ENCODE data around the gene CYRIA. TPM values are rescaled to one million over a fixed set of nuclear protein-coding genes. Genes with fewer than 3 reads are reported as not detected.
A peak's percentile ranks its signal among the peaks of the same experiment; 100 is the strongest.

Gene CYRIA
- total RNA-seq, 4 donors from 2014 or later, result 10.3 to 13.3 (median 11.2) TPM

DNA sequence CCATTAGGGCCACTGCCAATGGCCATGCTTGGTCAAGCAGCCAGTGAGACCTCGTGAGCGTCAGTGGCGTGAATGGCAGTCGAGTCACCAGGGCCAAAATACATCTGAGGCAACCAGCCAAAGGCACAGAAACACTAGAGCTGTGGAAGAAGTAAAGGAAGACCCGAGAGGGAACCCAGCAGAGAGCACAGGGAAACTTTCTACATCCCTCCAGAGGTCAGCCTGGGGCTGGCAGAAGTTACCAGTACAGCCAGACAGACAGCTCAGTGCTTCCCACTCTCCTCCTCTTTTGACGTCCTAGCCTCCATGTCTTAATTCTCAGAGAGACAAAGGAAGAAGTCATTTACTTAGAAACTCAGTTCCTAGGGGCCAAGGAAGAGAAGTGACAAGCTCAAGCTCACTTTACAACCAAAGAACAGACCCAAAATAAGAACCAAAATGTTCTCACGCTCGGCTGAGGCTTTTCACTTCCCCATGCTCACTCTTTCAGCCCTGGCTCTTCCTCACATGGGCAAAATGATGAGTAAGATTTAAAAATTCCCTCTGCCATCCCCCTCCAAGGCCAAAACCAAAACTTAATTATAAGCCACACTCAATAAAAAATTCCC lies 8.7 kb downstream of the CYRIA start:
- H3K4me3 ChIP-seq, result no peak overlapping the region
- no peaks in the 10 kb centered on the region for H3K36me3 ChIP-seq
- DNase-seq (ENCODE audit: extremely low spot score), result peak; percentile 91
- H3K27me3 ChIP-seq, result no peaks in the 10 kb centered on the region
- H3K4me1 ChIP-seq, result peaks cover 44 to 88% (median 83%) of the 10 kb centered on the region in 4 donors
- no peak for TF ChIP-seq EP300 (IDR thresholded peaks at IDR 0.05)
- TF ChIP-seq, protein P1, sequence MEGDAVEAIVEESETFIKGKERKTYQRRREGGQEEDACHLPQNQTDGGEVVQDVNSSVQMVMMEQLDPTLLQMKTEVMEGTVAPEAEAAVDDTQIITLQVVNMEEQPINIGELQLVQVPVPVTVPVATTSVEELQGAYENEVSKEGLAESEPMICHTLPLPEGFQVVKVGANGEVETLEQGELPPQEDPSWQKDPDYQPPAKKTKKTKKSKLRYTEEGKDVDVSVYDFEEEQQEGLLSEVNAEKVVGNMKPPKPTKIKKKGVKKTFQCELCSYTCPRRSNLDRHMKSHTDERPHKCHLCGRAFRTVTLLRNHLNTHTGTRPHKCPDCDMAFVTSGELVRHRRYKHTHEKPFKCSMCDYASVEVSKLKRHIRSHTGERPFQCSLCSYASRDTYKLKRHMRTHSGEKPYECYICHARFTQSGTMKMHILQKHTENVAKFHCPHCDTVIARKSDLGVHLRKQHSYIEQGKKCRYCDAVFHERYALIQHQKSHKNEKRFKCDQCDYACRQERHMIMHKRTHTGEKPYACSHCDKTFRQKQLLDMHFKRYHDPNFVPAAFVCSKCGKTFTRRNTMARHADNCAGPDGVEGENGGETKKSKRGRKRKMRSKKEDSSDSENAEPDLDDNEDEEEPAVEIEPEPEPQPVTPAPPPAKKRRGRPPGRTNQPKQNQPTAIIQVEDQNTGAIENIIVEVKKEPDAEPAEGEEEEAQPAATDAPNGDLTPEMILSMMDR (IDR thresholded peaks at IDR 0.05), result no peak
- TF ChIP-seq POLR2AphosphoS5 (IDR thresholded peaks at IDR 0.05), result peak in 1 of 2 donors; percentile 20
- 58% methylated on average over 8 of the region's 8 CpGs for WGBS
- intact Hi-C loops (cut with DNase I), result no loop called here
- H3K9me3 ChIP-seq, result no peaks in the 10 kb centered on the region
- H3K27ac ChIP-seq (replicated peaks in 1 of 4), result peak overlapping the region; percentile 15 to 40 (median 30)

DNA sequence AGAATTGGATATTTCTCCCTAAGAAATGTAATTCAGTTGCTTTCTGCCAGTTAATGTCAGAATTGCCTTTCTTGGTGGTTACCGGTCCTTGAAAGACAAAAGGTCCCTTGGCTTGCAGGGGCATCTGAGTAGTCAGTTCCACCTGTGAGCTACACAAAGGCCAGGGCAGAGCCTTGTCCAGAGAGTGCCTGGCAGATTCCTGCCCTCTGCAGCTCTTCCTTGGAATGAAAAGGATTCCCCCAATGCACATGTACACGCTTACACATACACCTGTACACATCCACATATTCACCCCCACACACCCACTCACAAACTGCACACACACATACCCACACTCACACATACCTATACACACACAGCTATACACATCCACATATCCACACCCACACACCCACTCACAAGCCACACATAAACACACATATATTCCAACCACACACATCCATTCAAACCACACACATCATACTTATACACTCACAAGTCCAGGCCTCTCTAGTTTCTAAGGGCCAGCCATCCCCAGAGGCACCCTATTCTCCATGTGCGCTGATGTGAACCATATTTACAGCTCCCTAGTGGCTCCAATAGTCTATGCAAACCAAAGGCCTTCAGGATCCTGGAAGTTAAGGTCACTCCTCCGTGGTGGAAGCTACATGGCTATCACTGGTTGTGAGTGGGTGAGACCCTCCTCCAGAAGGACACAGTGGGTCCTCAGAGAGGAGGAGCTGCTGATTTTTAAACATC lies 9.6 kb downstream of the CYRIA start:
- Histone ChIP-seq H3K27ac (replicated peaks in 1 of 4) (peak overlapping the region in 3 of 4 donors; percentile 15 to 40 (median 38)), H3K4me1 (peaks cover 49 to 88% (median 83%) of the 10 kb centered on the region in 4 donors), H3K9me3 (no peaks in the 10 kb centered on the region), H3K4me3 (no peak overlapping the region), H3K36me3 (no peaks in the 10 kb centered on the region), H3K27me3 (no peaks in the 10 kb centered on the region)
- TF ChIP-seq POLR2A (IDR thresholded peaks at IDR 0.05; ENCODE audit: low read depth), result no peak
- TF ChIP-seq EP300 (IDR thresholded peaks at IDR 0.05), result no peak
- TF ChIP-seq POLR2AphosphoS5 (IDR thresholded peaks at IDR 0.05), result no peak
- TF ChIP-seq, protein P1 (IDR thresholded peaks at IDR 0.05), result no peak
- peak; percentile 42 for DNase-seq (ENCODE audit: extremely low spot score)
- WGBS, result 91% methylated on average over 4 of the region's 4 CpGs
- intact Hi-C loops (cut with DNase I), result no loop called here

DNA sequence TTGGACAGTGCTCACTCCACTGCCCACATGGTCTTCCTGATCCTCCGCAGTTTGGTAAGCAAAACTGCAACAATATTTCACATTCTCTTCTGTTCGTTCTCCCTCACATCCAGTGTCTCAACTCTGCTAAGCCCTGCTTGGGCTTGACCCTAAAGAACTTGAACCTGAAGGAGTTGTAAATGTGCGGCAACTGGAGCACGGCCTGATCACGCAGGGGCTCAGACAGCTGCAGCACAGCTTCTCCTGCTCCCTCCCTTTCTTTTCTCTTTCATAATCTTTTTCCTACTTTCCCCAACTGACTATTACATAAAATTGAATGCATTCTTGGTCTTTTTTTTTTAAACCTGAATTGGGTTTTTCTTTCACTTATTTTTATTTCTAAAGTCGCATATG lies 10.2 kb downstream of the CYRIA start:
- Histone ChIP-seq H3K4me1 (peaks cover 54 to 89% (median 83%) of the 10 kb centered on the region in 4 donors), H3K27ac (replicated peaks in 1 of 4) (no peak overlapping the region), H3K9me3 (no peaks in the 10 kb centered on the region), H3K4me3 (no peak overlapping the region), H3K27me3 (no peaks in the 10 kb centered on the region), H3K36me3 (no peaks in the 10 kb centered on the region)
- WGBS, result 93% methylated on average over 6 of the region's 6 CpGs
- intact Hi-C loops (cut with DNase I), result no loop called here
- no peak for DNase-seq (ENCODE audit: extremely low spot score)
- no peak for TF ChIP-seq POLR2AphosphoS5 (IDR thresholded peaks at IDR 0.05)
- TF ChIP-seq POLR2A (IDR thresholded peaks at IDR 0.05; ENCODE audit: low read depth), result no peak

GRCh38 chr2:16654833-16655444 lies 10.7 kb downstream of the CYRIA start:
- TF ChIP-seq, protein P1 (IDR thresholded peaks at IDR 0.05), result no peak
- TF ChIP-seq POLR2AphosphoS5 (IDR thresholded peaks at IDR 0.05) (no peak), POLR2A (IDR thresholded peaks at IDR 0.05; ENCODE audit: low read depth) (no peak), EP300 (IDR thresholded peaks at IDR 0.05) (no peak)
- H3K27ac ChIP-seq (replicated peaks in 1 of 4), result no peak overlapping the region
- peak; percentile 26 for DNase-seq (ENCODE audit: extremely low spot score)
- H3K36me3 ChIP-seq, result no peaks in the 10 kb centered on the region
- H3K4me3 ChIP-seq, result no peak overlapping the region
- H3K4me1 ChIP-seq, result peaks cover 55 to 93% (median 85%) of the 10 kb centered on the region in 4 donors
- intact Hi-C loops (cut with DNase I), result no loop called here
- 89% methylated on average over 4 of the region's 4 CpGs for WGBS
- no peaks in the 10 kb centered on the region for H3K27me3 ChIP-seq
- no peaks in the 10 kb centered on the region for H3K9me3 ChIP-seq

- DNase-seq (ENCODE audit: extremely low spot score), result no peak
- intact Hi-C loops (cut with DNase I), result no loop called here
- TF ChIP-seq, protein P1 (IDR thresholded peaks at IDR 0.05), result no peak
- no peak for TF ChIP-seq EP300 (IDR thresholded peaks at IDR 0.05)
- no peak for TF ChIP-seq POLR2A (IDR thresholded peaks at IDR 0.05; ENCODE audit: low read depth)
- no peak for TF ChIP-seq POLR2AphosphoS5 (IDR thresholded peaks at IDR 0.05)
- 81% methylated on average over 4 of the region's 4 CpGs for WGBS
- no peaks in the 10 kb centered on the region for H3K27me3 ChIP-seq
- peaks cover 55 to 90% (median 82%) of the 10 kb centered on the region in 4 donors for H3K4me1 ChIP-seq
- H3K9me3 ChIP-seq, result no peaks in the 10 kb centered on the region
- H3K36me3 ChIP-seq, result no peaks in the 10 kb centered on the region
- peak overlapping the region; percentile 72 to 80 (median 76) for H3K27ac ChIP-seq (replicated peaks in 1 of 4)
- no peak overlapping the region for H3K4me3 ChIP-seq
These were observed 11.8 kb downstream of the CYRIA start for GRCh38 chr2:16653799-16654198.
